ENCODE data around the gene DGAT2L6.
"Not testable (repeated sequence)": the region's sequence is repeated elsewhere in the genome, so short reads cannot be mapped to it uniquely, and the experiment has no call there.

The DGAT2L6 gene

DNA sequence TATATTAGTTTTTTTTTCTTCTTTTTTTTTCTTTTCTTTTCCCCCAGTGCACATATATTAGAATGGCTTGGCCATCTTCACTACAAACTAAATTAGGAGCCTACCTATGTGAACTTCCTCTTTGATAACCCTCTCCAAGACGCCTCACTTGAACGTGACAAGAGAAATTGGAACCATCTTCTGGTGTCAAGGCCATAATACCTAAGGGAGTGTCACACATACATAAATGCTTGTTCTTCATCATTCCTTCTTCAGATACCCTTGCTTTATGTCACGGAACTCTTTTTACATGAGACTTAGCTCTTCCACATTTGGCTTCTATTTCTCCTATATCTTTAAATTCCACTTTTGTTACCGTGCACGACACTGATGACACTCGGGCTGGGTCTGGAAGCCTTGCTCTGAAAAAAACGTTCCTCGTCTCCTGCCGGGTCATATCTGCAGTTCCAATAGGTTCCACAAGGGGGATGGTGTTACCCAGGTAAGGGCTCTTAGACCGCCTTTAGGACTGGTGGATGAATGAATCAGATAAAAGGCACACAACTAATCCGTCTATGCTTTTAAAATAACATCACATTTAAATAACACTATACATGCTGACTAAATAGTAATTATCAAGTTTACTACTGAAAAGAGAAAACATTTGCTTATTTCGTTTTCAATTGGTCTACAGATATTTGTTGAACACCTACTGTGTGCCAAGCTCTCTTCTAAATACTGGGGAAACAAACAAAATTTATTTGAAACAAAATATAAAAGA lies 19.9 kb downstream of the DGAT2L6 start:
- TF ChIP-seq, protein P1, sequence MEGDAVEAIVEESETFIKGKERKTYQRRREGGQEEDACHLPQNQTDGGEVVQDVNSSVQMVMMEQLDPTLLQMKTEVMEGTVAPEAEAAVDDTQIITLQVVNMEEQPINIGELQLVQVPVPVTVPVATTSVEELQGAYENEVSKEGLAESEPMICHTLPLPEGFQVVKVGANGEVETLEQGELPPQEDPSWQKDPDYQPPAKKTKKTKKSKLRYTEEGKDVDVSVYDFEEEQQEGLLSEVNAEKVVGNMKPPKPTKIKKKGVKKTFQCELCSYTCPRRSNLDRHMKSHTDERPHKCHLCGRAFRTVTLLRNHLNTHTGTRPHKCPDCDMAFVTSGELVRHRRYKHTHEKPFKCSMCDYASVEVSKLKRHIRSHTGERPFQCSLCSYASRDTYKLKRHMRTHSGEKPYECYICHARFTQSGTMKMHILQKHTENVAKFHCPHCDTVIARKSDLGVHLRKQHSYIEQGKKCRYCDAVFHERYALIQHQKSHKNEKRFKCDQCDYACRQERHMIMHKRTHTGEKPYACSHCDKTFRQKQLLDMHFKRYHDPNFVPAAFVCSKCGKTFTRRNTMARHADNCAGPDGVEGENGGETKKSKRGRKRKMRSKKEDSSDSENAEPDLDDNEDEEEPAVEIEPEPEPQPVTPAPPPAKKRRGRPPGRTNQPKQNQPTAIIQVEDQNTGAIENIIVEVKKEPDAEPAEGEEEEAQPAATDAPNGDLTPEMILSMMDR (IDR thresholded peaks at IDR 0.05): peak; percentile 19
- Histone ChIP-seq H3K27me3 (no peaks in the 10 kb centered on the region), H3K4me3 (ENCODE audit: low read depth in 1 of 2, low read length in 1 of 2) (no peak overlapping the region), H3K36me3 (no peaks in the 10 kb centered on the region), H3K27ac (no peak overlapping the region), H3K4me1 (ENCODE audit: control insufficient read depth in 1 of 2, insufficient read depth in 1 of 2, low read depth in 1 of 2, low read length in 1 of 2) (no peaks in the 10 kb centered on the region), H3K9me3 (no peaks in the 10 kb centered on the region)

DNA sequence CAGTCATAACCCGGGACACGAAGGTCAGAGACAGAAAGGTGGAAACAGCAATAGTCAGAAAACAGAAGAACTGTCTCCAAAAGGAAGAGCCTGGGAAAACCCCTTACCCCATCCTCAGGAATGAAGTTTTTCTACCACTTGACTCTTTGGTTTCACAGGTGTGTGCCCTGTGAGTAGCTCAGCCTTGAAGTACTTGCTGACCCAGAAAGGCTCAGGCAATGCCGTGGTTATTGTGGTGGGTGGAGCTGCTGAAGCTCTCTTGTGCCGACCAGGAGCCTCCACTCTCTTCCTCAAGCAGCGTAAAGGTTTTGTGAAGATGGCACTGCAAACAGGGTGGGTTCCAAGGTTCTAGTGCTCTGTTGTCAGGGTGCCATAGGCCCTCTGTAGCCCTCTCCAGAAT lies 24.4 kb downstream of the DGAT2L6 start:
- Histone ChIP-seq H3K27me3 (no peaks in the 10 kb centered on the region), H3K4me1 (ENCODE audit: control insufficient read depth in 1 of 2, insufficient read depth in 1 of 2, low read depth in 1 of 2, low read length in 1 of 2) (no peaks in the 10 kb centered on the region), H3K9me3 (no peaks in the 10 kb centered on the region), H3K27ac (no peak overlapping the region), H3K4me3 (ENCODE audit: low read depth in 1 of 2, low read length in 1 of 2) (no peak overlapping the region), H3K36me3 (no peaks in the 10 kb centered on the region)
- TF ChIP-seq, protein P1 (IDR thresholded peaks at IDR 0.05): no peak

- TF ChIP-seq, protein P1 (IDR thresholded peaks at IDR 0.05): no peak
- no peaks in the 10 kb centered on the region for H3K27me3 ChIP-seq
- no peaks in the 10 kb centered on the region for H3K4me1 ChIP-seq (ENCODE audit: control insufficient read depth in 1 of 2, insufficient read depth in 1 of 2, low read depth in 1 of 2, low read length in 1 of 2)
- H3K9me3 ChIP-seq: no peaks in the 10 kb centered on the region
- no peak overlapping the region for H3K4me3 ChIP-seq (ENCODE audit: low read depth in 1 of 2, low read length in 1 of 2)
- no peak overlapping the region for H3K27ac ChIP-seq
- H3K36me3 ChIP-seq: no peaks in the 10 kb centered on the region
Observed at GRCh38 chrX:70208479-70208878, 31.2 kb downstream of the DGAT2L6 start.

- H3K4me1 ChIP-seq (ENCODE audit: control insufficient read depth in 1 of 2, insufficient read depth in 1 of 2, low read depth in 1 of 2, low read length in 1 of 2); H3K9me3 ChIP-seq; H3K27ac ChIP-seq; H3K4me3 ChIP-seq (ENCODE audit: low read depth in 1 of 2, low read length in 1 of 2); H3K36me3 ChIP-seq; H3K27me3 ChIP-seq: not testable (repeated sequence)
Observed at GRCh38 chrX:70209570-70209969, 32.3 kb downstream of the DGAT2L6 start.

DNA sequence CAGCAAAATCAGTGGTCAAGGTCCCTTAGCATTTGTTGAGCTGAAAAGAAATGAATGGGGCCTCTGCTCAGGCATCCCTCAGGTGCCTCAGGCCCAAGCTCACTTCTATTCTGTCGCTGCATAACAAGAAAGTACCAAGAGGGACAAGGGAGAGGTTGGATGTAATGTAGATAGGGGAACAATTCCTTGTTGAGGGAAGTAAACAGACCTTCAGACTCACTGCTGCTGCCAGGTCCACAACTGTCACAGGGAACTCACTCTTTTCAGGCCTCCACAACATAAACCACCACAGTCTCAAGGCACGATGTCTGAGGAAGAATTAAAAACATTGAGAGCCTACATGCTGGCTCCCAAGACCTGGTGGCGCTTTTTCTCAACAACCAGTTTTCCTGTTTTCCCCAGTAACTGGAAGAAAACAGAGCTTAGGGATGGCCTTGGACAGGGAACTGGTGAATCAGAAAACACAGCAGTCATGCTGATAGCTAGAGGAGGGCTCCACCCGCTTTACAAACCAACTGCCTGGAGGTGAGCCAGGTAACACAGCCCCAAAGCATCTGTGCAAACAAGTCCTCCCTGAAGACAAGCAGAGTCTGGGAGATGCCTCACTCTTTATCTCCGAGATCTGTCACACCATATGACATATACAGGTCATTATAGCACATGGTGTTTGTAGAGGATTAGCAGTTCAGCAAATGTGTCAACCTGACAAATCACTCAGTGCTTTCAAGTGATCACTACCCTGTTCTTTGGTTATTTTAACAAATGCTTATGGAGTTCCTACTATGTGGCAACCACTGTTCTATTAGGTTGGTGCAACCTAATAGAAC lies 42.9 kb downstream of the DGAT2L6 start:
- no peaks in the 10 kb centered on the region for H3K36me3 ChIP-seq
- no peaks in the 10 kb centered on the region for H3K4me1 ChIP-seq (ENCODE audit: control insufficient read depth in 1 of 2, insufficient read depth in 1 of 2, low read depth in 1 of 2, low read length in 1 of 2)
- no peaks in the 10 kb centered on the region for H3K9me3 ChIP-seq
- H3K4me3 ChIP-seq (ENCODE audit: low read depth in 1 of 2, low read length in 1 of 2): no peak overlapping the region
- TF ChIP-seq, protein P1 (IDR thresholded peaks at IDR 0.05): no peak
- no peak overlapping the region for H3K27ac ChIP-seq
- H3K27me3 ChIP-seq: no peaks in the 10 kb centered on the region

DNA sequence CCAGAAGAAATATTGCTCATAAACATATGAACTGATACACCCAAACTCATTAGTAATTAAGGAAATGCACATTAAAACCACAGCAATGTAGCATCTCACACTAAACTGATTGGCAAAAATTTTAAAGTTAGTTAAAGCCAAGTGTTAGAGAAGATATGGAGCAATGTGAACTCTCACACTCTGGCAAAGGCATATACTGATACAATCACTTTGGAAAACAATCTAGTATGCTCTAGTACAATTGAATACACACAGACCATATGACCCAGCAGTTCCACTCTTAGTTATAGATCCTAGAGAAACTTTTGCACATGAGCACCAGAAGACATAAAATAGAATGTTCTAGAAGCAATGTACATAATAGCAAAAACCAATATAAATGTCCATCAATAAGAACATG lies 48.8 kb downstream of the DGAT2L6 start:
- Histone ChIP-seq H3K27me3 (no peaks in the 10 kb centered on the region), H3K4me1 (ENCODE audit: control insufficient read depth in 1 of 2, insufficient read depth in 1 of 2, low read depth in 1 of 2, low read length in 1 of 2) (no peaks in the 10 kb centered on the region), H3K36me3 (no peaks in the 10 kb centered on the region), H3K4me3 (ENCODE audit: low read depth in 1 of 2, low read length in 1 of 2) (no peak overlapping the region), H3K27ac (no peak overlapping the region), H3K9me3 (no peaks in the 10 kb centered on the region)
- TF ChIP-seq, protein P1 (IDR thresholded peaks at IDR 0.05): no peak

Data from neutrophil (primary cell).